ENCODE measurements around the gene SAFB2. TPM values are rescaled to one million over a fixed set of nuclear protein-coding genes. Genes with fewer than 3 reads are reported as not detected.
A peak's percentile ranks its signal among the peaks of the same experiment; 100 is the strongest.
"Not testable (repeated sequence)": the region's sequence is repeated elsewhere in the genome, so short reads cannot be mapped to it uniquely, and the experiment has no call there.

SAFB2 gene
- total RNA-seq, 2 donors from 2014 or later: 50.9 to 57.3 TPM

DNA sequence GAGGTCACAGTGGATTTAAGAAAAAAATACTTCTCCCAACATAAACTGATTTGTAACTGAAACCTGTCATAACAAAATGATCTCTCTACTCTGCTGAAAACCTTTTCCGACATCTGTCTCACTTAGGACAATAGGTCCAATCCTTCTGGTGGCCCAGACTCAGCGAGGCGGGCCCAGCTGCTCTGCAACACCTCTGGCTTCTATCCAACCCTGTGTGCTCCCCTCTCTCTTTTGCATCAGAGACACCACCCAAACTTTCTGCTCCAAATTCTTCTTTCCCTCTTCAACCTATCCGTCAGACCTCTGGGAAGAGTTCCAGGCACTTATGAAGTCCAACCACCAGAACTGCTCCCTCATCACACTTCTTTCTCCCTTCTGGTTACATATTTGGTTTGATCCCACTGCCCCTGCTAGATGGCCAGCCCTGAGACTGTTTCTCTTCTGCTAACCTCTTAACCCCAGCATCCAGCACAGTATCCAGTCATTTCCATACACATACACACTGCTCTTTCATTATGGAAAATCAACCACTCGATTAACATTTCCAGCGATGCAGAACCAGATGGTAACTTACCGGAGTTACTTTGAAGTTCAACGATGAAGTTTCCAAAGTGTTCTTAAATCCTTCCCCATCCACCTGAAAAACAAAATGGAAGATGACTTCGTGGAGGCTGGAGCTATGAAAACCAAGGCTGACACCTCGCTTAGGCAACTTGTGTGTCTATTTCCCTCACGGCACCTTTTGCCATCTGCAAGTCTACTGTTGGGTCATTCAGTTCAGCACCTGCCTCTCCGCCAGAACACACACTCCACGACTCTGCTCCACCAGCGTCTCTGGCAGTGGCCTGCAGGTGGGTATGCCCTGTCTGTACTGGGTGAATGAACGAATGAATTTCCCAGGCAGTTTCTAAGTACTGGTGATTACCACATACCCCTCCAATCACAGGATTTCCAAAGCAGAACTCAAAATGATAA, 9.4 kb downstream of the SAFB2 start:
- no peak for DNase-seq (ENCODE audit: low spot score)
- intact Hi-C loops (cut with DNase I): no loop called here

DNA sequence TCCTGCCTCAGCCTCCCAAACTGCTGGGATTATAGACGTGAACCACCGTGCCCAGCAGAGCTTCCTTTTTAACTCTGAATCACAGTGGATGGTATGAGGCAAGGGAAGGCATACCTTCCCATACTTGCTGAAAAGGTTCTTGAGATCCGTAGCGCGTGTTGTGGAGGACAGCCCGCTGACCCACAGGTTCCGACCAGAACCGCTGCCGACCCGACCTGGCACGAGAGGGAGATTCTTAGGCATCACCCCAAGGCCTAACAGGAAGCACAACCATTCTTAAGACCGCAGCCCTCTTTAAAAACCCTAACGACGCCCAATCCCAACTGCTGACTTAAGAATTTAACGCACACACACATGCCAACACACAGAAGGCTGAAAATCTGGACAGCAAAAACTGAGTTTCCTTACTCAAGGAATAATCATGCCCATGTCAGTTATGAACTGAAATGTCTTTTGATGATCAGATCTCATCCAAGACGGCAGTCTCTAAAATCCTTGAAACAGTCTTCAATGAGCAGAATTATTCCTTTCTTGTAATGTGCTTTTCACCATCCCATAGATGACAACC, 12.6 kb downstream of the SAFB2 start:
- DNase-seq (ENCODE audit: low spot score): no peak
- intact Hi-C loops (cut with DNase I): no loop called here

DNA sequence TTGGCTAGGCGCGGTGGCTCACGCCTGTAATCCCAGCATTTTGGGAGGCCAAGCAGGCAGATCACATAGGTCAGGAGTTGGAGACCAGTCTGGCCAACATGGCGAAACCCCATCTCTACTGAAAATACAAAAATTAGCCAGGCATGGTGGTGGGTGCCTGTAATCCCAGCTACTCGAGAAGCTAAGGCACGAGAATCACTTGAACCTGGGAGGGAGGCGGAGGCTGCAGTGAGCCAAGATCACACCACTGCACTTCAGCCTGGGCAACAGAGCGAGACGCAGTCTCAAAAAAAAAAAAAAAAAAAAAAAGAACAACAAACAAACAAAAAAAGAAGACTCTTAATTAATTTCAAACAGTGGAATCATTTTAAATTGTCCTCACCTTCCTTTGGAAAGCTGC, 13.8 kb downstream of the SAFB2 start:
- DNase-seq (ENCODE audit: low spot score); intact Hi-C loops (cut with DNase I): not testable (repeated sequence)

DNA sequence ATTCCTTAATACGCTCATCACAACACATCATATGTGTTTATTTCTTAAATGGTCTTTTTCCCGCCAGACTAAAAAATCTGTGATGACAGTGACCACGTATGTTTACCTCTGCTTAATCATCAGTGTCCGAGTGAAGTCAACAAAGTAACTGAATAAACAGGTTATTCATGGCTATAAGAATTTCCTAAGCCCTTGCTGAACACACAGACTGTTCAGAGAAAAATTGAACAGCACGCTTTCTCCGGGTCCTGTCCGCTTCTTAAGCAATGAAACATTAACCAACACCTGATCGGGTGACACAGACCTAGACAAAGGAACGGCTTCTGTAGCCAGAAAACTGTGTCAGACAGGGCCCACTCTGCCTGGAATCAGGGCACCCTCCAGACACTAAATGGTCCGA, 14.3 kb downstream of the SAFB2 start:
- DNase-seq (ENCODE audit: low spot score): no peak
- intact Hi-C loops (cut with DNase I): no loop called here

DNA sequence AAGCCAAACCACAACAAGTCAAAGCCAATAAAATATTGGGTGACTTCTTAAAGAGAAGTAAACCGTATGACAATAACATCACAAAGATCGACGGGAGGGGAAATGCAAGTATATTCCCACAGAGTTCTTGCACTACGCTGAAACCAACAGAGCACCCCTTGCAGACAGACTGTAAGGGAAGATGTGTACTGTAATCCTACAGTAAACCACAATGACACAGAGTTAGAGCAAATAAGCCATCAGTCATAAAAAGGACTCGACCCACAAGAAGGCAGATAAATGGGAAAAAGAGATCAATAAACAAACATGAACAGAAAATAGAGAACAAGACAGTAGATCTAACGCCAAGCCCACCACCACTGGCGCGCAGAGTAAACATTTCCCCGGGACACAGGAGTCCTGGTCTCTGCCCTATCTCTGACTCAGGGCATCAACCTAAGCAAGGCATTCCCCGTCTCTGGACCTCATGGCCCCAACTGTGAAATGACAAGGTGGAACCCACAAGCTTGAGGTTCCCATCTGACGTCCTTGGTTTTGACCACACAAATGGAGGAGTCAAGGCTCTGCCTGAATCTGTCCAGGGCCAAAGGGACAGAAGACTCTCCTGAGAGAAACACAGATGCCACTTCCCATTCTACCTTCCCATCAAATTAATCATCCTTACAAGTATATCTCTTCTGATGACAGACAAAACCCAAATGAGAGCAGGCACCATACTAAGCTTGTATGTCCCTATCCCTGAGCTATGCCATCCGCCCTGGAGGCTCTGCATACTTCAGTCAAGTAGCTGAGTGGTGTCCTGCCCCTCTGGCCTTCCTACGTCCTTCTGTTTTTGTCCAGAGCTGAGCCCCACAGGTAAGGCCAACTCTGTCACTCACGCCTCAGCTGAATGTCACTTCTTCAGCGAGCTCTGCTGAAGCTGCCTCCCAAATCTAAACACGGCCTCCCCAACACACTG, 15.0 kb downstream of the SAFB2 start:
- intact Hi-C loops (cut with DNase I): no loop called here

DNA sequence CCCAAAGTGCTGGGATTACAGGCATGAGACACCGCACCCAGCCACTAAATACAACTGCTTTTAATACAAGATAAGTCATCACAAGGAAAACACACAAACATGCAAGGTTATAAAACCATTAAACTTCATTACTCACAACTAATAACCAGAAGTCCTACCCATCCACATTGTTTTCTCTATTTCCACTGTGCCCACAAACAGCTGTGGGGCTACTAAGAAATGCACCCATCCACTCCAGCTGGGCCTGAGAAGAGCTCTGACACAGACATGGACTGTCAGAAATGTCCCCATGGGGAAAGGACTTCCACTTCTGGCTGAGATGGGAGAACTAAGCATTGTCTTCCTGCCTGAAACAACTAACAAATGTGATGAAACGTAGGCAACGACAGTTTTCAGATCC, 17.2 kb downstream of the SAFB2 start:
- intact Hi-C loops (cut with DNase I): no loop called here
- DNase-seq (ENCODE audit: low spot score): no peak

More for the DNA sequence above, 15.0 kb downstream of the SAFB2 start:
- DNase-seq (ENCODE audit: low spot score): no peak

DNA sequence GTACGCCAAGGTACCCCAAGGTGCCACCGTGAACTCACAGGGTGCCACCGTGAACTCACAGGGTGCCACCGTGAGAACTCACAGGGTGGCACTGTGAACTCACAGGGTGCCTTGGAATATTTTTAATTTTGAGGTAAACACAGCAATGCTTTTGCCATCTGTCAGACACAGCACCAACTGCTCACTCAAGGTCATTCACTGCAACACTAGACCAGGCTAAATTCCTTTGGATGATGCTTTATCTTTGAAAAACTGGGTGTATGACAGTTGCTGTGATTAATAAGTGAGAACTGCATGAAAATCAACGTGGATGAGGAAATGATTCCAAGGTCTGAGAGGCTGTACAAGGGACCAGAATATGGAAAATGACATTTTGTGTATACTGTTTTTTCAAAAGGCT, 18.9 kb downstream of the SAFB2 start:
- intact Hi-C loops (cut with DNase I): no loop called here
- DNase-seq (ENCODE audit: low spot score): peak; percentile 12

DNA sequence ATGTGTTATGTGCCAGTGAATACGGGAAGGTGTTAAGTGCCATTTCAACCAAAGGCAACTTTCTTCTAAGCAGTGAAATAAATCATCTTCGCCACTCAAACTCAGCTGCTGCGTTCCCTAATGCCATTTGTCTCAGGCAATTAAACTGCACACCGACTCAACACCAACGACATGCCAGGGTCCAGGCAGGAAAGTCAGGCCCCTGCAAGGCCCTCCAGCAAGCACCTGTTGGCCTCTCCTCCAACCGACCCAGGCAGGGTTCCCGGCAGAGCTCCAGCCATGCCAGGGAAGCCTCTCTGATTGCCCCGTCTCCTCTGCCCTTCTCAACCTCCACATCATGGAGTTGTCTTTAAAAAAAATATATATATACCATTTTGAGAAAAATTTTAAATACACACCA, 21.8 kb downstream of the SAFB2 start:
- intact Hi-C loops (cut with DNase I): no loop called here
- DNase-seq (ENCODE audit: low spot score): peak; percentile 24

DNA sequence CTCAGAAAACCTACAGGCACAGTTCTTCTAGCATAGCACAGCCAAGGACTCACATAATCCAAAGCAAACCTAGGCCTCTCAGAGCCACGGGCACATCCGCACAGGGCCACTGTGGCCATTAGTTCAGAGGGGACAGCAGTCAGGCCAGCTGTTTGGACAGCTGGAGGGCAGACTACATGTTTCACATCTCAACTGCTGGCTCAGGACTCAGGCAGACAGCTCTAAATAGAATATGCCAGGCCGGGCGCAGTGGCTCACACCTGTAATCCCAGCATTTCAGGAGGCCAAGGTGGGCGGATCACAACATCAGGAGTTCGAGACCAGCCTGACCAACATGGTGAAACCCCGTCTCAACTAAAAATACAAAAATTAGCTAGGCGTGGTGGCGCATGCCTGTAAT, 26.8 kb downstream of the SAFB2 start:
- peak; percentile 74 for DNase-seq (ENCODE audit: low spot score)
- intact Hi-C loops (cut with DNase I): no loop called here

DNA sequence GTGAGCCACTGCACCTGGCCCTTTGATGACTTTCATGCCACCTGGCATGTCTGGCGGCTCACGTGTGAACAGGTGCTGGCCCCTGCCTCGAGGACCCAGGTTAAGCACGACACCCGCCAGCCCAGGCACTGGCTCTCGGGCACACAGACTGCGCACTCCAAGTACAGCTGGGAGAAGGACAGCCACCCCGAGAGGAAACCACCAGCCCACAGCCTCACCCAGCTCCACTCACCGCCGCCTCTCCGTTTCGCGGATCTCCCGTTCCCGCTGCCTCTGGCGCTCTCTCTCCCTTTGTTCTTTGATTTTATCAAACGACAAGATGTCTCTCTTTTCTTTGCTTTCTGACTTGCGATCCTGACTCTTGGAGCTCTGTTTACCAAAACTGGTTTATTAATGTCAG, 27.4 kb downstream of the SAFB2 start:
- peak; percentile 65 for DNase-seq (ENCODE audit: low spot score)
- intact Hi-C loops (cut with DNase I): no loop called here

DNA sequence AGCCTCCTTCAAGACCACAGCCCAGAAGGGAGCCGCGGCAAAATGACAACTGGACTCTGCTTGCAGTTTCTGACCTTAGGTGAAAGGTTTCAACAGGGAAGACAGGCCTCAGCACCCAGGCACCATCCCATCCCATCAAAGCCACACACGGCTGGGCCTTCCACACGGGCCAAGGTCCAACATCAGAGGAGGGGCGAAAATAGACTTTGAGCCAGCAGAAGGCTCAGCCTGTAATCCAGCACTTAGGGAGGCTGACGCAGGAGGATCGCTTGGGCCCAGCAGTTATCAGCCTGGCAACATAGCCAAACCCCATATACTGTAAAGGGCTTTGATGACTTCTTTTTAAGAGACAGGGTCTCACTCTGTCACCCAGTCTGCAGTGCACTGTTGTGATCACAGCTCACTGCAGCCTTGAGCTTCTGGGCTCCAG, 28.0 kb downstream of the SAFB2 start:
- DNase-seq (ENCODE audit: low spot score): peak; percentile 43
- intact Hi-C loops (cut with DNase I): no loop called here

DNA sequence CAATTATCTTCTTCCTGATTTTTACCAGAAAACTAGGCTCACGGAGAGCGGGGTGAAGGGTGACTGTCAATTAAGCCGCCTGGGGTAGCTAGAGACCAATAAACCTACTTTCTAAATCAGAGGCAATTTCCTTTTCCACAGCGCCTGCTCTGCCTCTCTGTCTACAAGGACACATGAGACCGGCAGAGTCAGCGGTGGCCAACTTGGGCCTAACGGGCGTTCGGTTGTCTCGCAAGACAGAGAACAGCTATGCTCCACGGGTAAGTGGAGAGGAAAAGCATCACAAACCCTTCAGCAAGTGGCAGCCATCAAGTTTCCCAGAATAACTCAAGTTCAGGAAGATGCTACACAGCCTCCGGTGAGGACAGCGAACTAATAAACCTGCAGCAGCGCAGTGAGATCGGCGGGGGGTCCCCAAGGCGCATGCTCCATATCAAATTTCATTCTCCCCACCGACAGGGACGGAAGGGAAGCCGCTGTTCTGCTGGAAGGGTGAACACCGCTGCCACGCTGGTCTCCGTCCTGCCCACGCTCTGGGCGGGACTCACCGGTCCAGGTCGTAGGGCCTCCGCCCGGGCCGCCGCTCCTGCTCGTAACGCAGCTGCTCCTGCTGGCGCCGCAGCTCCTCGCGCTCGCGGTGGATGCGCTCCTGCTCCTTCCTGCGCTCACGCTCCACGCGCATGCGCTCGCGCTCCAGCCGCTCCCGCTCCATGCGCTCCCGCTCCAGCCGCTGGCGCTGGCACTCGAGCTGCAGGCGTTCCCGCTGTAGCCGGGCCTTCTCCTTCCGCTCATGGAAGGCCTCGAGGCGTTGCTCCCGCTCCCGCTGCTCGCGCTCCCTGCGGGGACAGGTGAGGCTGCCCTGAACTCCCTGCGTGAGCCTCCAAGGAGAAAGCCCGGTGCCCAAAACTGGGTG, 29.0 kb downstream of the SAFB2 start:
- DNase-seq (ENCODE audit: low spot score): peak; percentile 78
- intact Hi-C loops (cut with DNase I): no loop called here

DNA sequence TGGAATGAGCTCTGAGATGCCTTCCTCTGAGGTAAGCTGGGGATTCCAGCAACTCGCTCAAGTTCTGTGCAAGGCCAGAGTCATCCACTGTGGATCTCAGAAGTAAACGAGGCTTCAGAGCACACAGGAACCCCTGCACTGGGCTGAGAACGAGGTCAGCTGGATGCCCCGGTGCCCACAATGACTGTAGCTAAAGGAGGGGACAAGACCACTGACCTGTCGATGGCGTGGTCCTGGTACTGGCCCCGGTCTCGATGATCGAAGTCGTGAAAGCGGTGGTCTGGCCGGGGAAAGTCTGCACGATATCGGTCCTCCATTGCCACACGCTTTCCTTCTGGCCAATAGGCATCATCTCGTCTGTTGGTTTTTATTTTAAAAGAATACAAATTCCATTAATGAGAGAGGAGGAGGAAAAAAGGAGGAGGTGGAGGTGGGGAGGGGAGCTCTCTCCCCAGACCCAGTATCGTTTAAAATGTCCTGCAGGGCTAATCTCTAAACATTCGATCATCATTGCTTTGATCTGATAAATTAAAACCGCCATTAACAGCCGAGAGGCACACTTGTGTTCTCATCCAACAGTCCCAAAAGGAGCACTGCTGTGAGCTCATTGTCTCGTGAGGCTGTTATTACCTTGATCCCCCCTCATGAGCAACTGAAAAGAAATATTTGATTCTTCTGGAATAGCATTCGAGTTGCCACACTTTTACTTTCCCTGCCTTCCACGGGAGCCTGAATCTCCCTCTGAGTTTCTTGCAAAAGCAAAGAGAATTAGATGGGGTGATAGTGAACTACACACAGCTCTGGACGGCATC, 29.8 kb downstream of the SAFB2 start:
- intact Hi-C loops (cut with DNase I): no loop called here

DNA sequence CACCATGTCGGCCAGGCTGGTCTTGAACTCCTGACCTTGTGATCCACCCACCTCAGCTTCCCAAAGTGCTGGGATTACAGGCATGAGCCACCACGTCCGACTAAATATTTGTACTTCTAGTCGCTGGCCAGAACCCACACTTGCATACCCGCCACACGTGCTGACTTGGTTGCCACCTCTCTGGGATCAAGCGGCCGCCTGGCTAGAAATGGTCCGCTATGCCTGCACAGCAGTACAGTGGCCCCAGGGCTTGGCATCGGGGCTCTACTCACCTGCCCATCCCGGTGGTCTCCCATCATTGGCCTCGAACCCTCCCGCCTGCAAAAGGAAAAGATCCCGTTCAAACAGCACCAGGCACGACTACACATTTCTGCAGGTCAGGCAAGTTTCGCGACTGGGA, 31.1 kb downstream of the SAFB2 start:
- intact Hi-C loops (cut with DNase I): no loop called here
- DNase-seq (ENCODE audit: low spot score): peak; percentile 62

More for the DNA sequence above, 29.8 kb downstream of the SAFB2 start:
- peak; percentile 28 for DNase-seq (ENCODE audit: low spot score)

DNA sequence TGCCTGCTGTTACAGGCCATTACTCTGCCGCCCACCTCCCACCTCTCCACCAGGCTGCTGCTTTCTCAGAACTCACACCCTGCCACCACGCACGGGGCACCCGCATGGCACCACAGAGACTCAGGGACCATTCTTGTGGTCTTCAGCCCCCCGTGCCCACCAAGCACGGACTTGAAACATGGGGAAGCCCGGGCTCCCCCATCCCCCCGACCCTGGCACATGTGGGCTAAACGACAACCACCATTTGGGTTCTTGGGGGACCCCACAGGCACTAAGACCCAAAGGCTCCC, 31.8 kb downstream of the SAFB2 start:
- DNase-seq (ENCODE audit: low spot score): no peak
- intact Hi-C loops (cut with DNase I): no loop called here

DNA sequence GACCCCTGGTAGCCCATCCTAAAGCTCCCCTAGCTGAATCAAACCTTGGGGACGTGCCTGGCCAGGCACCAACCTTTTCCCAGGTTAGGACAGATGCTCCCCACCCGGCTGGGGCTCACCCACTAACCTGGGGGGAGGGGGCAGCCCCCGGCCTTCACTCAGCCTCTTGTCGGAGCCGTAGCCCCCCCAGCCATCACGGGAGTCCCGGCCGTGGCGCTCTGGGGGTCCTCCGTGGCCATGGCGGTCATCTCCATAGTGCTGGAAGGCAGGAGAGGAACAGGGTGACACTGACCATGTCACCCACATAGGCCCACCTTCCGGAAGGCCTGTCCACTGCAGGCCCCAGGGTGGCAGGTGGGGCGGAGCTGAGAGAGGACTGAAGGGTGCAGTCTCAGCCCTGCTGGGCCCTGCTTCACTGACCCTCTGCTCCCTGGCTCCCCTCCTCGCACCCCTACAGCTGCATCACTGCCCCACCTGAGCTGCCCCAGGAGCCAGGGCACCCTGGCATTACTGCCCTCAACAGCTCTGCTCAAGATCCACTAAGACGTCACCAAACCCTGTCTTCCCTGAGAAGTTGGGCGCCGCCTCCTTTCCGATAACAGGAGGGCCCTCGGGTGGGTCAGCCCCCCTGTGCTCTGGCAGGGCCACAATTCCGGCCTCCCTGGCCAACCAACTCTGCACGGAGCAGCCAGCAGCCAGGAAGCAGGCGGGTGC, 32.3 kb downstream of the SAFB2 start:
- peak; percentile 64 for DNase-seq (ENCODE audit: low spot score)
- intact Hi-C loops (cut with DNase I): no loop called here

DNA sequence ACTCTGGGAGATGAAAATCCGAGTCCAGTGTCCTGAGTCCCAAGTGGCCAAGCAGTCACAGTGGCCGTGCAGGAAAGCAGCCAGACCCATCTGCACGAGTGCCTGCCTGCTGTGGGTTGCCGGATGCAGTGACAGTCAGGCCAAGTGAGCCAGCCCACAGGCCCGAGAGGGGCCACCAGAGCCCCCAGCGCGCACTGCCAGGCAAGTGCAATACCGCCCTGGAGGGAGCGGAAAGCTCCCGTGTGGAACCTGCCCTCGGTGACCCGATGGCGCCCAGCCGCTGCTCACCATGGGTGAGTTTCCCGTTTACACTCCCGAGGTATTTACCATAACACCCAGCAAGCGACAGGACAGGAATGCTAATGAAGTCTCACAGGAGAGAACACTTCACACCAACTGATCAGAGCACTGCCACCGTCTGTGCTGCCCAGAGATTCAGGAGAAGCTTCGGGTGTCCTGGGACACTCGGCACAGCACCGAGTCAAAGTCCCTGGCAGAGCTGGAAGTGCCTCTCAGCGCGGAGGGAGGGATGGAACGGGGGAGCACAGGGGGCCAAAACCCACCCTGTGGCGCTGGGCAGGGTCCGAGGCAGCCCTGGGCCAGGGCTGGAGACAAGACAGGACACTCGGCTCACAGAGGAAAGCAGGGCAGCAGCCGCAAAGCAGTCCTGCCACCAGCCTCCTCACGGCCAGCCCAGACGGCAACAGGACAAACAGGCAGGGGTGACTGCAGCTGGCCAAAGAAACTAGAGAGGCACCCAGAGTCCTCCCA, 33.5 kb downstream of the SAFB2 start:
- intact Hi-C loops (cut with DNase I): loop anchor here in 1 of 2 donors (10.0 kb wide), 2 partner anchors 444 to 544 kb away; no protein-coding TSS in a partner anchor
- peak; percentile 78 for DNase-seq (ENCODE audit: low spot score)

All from posterior vena cava (tissue), 2 donors.